ENCODE measurements around the gene GSTO2.

The GSTO2 gene

GRCh38 chr10:104339469-104340110 lies 70.6 kb downstream of the GSTO2 start:
- no peak for DNase-seq (ENCODE audit: low read depth, low spot score)
- no peak for TF ChIP-seq CTCF (IDR thresholded peaks at IDR 0.05; ENCODE audit: insufficient read depth, low read length, missing control alignments)
- ChIA-PET POLR2A (interaction anchor here (0.7 to 2.5 kb wide), 2 partner anchors 10 to 19 kb away, joined by 3 to 18 read pairs; no protein-coding TSS in a partner anchor), CTCF (interaction anchor here (0.6 to 7.3 kb wide), 9 partner anchors 10 to 64 kb away, joined by 3 to 108 read pairs (median 17); partner anchors contain the start of gene CFAP58)
- peak overlapping the region; percentile 85 for H3K4me3 ChIP-seq (ENCODE audit: low read depth, low read length)

DNA sequence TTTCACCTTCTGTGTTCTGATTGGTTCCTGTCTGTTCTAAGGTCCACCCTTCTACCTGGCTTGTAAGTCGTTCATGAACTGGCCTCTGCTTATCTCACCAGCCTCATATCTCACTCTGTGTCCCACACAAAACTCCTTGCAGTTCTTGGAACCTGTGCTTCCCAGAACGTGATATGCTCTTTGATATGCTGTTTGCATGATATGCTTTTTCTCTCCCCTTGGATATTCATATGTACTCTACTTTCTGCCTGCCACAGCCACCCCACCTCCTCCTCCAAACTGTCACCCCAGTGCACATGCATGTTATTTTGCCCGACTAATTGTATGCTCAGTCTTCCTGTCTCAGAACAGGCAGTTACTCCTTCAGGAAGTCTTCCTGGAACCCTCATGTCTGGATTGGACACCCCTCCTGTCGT lies 71.1 kb downstream of the GSTO2 start:
- DNase-seq (ENCODE audit: low read depth, low spot score), result no peak
- no peak for TF ChIP-seq CTCF (IDR thresholded peaks at IDR 0.05; ENCODE audit: insufficient read depth, low read length, missing control alignments)
- ChIA-PET POLR2A (no interaction called here), CTCF (interaction anchor here (2.6 to 7.3 kb wide), 6 partner anchors 9 to 65 kb away, joined by 17 to 108 read pairs (median 24); no protein-coding TSS in a partner anchor)
- H3K4me3 ChIP-seq (ENCODE audit: low read depth, low read length), result no peak overlapping the region

DNA sequence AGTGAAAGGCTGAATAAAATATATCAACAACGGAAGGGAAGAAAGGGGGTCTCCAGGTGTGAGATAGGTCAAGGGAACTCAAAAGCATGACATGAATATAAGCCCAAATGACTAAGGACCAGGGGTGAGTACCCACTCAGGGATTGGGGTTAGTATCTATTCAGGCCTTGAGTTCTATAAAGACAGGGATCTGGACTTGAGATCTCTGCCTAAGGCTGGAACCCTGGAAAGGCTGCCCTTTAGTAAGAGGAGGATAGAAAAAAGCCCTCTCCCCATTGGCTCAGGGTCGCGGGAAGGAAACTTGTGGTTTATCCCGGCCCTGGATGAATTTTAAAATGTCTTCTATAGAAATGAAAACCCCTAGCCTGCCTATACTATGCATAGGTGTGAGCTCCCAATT lies 71.7 kb downstream of the GSTO2 start:
- DNase-seq (ENCODE audit: low read depth, low spot score), result no peak
- CTCF ChIA-PET, result interaction anchor here (0.7 to 3.7 kb wide), 8 partner anchors 10 to 66 kb away, joined by 3 to 41 read pairs (median 4); partner anchors contain the start of gene CFAP58
- TF ChIP-seq CTCF (IDR thresholded peaks at IDR 0.05; ENCODE audit: insufficient read depth, low read length, missing control alignments), result no peak
- no peak overlapping the region for H3K4me3 ChIP-seq (ENCODE audit: low read depth, low read length)
- POLR2A ChIA-PET, result no interaction called here

DNA sequence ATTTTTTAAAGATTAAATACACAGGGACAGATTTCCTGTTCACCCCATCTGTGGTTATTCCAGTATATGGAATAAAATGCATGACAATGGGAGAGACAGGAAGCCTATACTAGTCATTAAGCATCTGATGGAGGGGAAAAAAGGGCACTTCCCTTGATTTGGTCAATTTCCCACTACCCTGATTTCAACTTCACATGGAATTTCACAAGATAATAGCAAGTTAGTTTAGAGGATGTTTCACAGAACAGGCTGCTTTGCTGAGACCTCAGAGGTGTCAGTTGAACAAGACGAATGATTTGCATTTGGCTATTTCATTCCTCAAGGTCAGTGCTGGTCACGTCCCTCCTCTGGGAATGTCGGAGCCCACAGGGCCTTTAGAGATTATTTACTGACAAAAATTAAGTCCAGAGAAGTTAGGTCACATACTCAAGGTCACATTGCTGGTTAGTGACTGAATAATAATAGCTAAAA lies 74.0 kb downstream of the GSTO2 start:
- ChIA-PET POLR2A (no interaction called here), CTCF (interaction anchor here (2.6 to 6.1 kb wide), 4 partner anchors 8 to 68 kb away, joined by 11 to 45 read pairs (median 35); no protein-coding TSS in a partner anchor)
- no peak overlapping the region for H3K4me3 ChIP-seq (ENCODE audit: low read depth, low read length)
- no peak for DNase-seq (ENCODE audit: low read depth, low spot score)
- no peak for TF ChIP-seq CTCF (IDR thresholded peaks at IDR 0.05; ENCODE audit: insufficient read depth, low read length, missing control alignments)

DNA sequence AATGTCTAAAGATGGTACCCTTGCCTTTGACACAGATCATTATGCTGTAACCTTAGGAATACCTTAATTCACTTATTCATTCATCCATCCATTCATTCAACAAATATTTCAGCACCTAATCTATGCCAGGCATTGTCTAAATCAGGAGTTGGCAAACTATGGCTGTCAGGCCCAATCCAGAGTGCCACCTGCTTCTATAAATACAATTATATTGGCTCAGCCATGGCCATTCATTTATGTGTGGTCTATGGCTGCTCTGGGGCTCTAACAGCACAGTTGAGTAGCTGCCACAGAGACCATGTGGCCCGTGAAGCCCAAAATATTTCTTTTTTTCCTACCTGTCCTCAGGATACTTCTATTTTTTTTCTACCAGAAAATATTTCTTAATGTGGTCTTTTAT lies 75.2 kb downstream of the GSTO2 start:
- ChIA-PET POLR2A (no interaction called here), CTCF (interaction anchor here (0.7 to 11.5 kb wide), 3 partner anchors 9 to 55 kb away, joined by 3 to 659 read pairs (median 45); partner anchors contain the start of gene CFAP58)
- no peak for DNase-seq (ENCODE audit: low read depth, low spot score)
- no peak overlapping the region for H3K4me3 ChIP-seq (ENCODE audit: low read depth, low read length)
- TF ChIP-seq CTCF (IDR thresholded peaks at IDR 0.05; ENCODE audit: insufficient read depth, low read length, missing control alignments), result no peak

- POLR2A ChIA-PET, result interaction anchor here (1.0 kb wide), 1 partner anchor 72 kb away, joined by 3 read pairs; no protein-coding TSS in a partner anchor
- H3K4me3 ChIP-seq (ENCODE audit: low read depth, low read length), result no peak overlapping the region
- TF ChIP-seq CTCF (IDR thresholded peaks at IDR 0.05; ENCODE audit: insufficient read depth, low read length, missing control alignments), result no peak
- CTCF ChIA-PET, result interaction anchor here (1.0 to 11.5 kb wide), 5 partner anchors 40 to 72 kb away, joined by 3 to 659 read pairs (median 7); no protein-coding TSS in a partner anchor
- no peak for DNase-seq (ENCODE audit: low read depth, low spot score)
These were observed 76.5 kb downstream of the GSTO2 start for GRCh38 chr10:104345515-104345914.

Measured in AG04449 (cell line).